GM19193 (cell line): Measurements from ENCODE around the gene BRAP.
A peak's percentile ranks its signal among the peaks of the same experiment; 100 is the strongest.

Source experiments
- POLR2A ChIP-seq: IDR thresholded peaks from 4 replicates; pipeline ENCODE4 v1.6.1; 2011; ENCODE audit not compliant: insufficient read depth, insufficient read length; ENCODE audit errors: extremely low read depth

BRAP gene

DNA sequence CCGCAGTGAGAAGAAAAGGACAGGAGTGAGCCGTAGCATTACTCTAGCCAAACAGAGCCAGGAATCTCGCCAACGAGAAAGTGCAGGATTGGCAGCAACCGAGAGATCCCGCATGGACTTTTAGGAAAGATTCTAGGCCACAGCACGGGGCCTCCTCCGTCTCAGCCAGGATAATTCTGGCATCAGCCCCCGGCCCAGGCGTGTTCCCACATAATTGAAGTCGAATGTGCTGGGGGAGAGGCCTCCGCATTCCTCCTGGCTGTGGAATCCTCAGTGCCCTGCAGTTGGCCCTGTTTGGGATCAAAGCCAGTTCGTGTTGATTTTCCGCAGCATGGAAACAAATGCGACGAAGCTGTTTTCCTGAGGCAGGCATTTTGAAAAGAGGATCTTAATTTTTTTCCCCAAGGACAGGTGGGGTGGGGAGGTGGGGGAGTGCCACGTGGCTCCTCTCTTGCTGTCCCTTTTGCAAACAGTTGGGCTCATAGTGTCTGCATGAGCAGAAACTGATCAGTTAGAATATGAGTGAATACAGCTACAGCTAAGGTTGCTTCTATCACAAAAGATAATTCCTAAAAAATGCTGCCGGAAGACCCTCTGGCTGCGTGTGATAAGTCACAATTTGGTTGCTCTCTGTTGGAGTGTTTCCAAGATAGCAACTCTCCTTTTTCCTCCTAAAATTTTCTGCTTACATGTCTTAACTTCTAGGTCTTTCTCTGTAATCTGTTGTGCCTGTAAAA is 49.4 kb downstream of the BRAP start:
- no peak for TF ChIP-seq POLR2A

DNA sequence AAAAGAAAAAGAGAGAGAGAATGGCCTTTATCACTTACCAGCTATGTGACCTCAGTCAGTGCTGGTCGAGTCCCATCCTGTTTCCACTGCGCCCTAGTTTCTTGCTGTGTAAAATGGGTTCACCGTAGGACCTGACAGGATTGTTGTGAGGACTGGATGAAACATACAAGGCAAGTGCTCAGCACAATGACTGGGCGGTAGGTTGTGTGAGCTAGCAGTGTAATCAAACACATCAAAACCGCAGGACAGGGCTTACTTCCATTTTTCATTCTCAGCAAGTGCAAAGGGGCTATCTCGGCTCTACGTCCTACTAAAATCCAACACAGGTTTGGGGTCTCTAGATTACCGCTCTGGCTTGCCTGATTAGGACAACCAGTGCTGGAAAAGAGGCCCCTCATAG is 50.2 kb downstream of the BRAP start:
- TF ChIP-seq POLR2A = no peak

DNA sequence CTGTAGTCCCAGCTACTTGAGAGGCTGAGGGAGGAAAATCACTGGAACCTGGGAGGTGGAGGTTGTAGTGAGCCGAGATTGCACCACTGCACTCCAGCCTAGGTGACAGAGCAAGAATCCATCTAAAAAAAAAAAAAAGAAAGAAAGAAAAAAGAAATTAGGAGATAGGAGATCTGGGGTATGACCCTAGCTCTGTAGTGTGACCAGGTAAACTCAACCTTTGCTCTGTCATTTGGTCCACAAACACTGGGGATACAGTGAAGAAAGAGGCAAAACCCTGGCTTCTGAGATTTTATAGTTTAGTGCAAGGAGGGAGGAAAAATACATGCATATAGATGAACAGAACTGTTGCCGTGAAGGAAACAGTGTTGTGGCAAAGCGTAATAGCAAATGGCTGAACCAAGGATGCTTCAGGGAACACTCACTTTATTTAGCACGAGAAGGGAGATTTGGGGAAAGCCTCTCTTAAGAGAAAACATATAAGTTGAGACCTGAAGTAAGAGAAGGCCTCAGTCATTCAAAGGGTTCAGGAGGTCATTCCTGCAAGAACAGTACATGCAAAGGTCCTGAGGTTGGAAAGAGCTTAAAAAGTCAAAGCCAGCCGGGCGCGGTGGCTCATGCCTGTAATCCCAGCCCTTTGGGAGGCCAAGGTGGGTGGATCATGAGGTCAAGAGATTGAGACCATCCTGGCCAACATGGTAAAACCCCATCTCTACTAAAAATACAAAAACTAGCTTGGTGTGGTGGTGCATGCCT is 57.1 kb downstream of the BRAP start:
- no peak for TF ChIP-seq POLR2A

DNA sequence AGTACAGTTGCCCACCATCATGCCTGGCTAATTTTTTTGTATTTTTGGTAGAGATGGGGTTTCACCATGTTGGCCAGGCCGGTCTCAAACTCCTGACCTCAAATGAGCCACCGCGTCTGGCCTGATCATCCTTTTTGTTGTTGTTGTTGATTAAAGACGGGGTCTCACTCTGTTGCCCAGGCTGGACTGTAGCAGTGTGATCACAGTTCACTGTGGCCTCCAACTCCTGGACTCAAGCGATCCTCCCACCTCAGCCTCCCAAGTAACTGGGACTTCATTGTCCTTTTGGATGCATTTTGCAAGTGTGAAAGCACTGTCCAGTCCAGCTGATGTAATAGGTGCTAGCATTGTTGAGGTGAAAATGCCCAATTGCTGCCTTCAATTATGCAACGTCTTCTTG is 59.5 kb downstream of the BRAP start:
- TF ChIP-seq POLR2A = no peak

DNA sequence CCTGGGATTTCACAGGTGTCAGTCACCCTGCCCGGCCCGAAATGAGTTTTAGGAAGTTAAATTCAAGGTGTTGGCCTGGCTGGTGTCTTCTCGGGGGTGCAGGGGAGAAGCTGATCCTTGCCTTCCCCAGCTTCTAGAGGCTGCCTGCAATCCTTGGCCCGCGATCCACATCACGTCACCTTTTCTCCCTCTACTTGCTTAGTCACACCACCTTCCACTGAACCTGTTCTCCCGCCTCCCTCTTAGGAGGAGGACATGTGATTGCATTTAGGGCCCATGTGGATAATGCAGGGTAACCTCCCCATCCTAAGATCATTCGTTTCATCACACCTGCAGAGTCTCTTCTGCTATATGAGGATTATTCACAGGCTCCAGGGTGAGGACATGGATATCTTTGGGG is 61.2 kb downstream of the BRAP start:
- no peak for TF ChIP-seq POLR2A

DNA sequence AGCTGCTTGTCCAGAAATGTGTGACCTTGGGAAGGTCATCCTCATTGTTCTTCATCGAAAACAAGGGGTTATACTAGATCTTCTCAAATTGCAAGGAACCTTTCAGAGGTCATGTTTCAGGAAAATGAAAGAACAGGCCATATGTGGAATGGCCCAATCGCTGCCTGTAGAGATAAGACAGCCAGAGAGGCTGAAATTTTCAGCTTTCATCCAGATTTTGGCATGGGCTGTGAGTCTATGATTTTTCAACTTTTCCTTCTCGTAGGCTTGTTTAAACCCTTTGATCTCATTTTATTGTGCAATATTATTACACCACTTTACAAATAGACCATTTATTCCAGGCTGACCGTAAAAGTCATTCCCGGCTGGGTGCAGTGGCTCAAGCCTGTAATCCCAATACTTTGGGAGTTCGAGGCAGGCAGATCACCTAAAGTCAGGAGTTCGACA is 69.6 kb downstream of the BRAP start:
- no peak for TF ChIP-seq POLR2A

DNA sequence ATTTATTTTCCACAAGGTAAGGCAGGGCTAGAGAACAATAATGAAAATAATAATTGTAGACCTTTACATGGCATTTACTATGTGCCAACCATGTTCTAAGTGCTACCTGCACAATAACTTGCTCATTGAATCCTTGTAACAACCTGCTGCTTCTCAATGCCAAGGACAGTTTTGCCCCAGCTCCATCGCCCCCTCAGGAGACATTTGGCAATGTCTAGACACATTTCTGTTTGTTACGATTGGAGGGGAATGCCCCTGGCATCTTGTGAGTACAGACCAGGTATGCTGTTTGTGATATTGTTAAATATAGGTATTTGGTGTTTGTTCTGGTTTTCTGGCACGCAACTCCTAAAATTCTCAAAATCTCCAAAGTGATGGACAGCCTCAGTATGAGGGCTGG is 78.5 kb downstream of the BRAP start:
- no peak for TF ChIP-seq POLR2A

DNA sequence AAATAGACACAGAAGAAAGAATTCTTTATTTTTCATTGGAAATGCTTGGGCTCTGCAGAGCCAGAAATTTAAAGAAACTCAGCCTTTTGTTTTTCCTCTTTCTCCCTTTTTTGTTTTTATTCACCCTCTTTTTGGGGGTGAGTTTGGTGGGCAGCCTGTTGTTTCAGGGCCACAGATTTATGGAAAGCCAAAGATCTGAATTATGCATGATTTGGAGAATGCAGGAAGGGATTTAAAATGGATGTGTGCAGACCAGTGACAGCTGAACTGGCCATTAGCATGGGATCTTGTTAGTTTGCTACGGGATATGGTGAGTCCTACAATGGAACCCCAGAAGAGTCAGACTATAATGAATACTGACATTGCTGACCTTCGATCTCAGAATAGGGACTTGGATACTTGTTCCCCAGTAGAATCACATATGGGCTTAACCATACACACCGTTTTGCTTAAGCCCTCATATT is 79.0 kb downstream of the BRAP start:
- TF ChIP-seq POLR2A = no peak

DNA sequence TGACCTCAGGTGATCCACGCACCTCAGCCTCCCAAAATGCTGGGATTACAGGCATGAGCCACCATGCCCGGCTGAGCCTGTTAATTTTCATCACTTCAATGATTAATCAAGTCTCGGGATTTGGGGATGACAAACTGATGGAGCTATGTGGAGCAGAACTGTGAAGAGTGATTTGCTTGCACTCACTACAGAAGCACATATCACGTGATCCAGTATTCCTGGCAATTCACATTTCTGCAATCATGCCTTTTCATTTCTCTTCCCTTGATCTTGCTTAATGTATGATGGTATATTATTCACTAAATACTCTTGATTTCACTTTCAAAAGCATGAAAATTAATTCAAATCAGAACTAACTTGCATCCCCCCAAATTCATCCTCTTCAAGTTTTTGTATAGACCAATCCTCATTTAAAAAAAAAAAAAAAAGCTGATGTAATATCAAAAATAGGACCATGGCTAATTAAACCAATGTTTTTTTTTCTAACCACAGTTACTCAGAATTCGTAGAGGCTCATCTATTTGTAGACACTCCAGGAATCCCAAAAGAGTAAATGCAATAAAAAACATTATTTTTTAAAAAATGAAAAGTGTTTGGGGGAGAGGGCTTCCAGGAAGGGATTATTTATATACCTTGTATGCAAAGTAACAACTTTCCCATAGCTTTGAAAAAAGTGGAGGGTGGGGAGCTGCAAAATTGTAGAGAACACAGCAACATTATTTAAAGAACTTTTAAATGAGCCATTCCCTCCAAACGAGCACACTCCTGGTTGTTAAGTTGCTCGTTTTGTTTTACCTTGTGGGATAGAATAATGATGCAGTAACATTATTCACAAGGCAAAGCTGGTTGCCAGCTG is 79.6 kb downstream of the BRAP start:
- TF ChIP-seq POLR2A = no peak

DNA sequence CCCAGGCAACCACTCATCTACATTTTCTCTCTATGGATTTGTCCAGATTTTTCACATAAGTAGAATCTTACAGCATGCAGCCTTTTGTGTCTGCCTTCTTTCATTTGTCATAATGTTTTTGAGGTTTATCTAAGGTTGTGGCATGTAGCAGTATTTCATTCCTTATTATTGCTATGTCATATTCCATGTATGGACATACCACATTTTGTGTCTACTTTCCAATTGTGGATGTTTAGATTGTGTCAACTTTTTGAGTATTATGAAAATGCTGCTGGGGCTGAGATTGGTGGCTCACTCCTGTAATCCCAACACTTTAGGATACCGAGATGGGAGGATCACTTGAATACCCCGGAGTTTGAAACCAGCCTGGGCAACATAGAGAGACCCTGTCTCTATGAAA is 83.4 kb downstream of the BRAP start:
- no peak for TF ChIP-seq POLR2A

DNA sequence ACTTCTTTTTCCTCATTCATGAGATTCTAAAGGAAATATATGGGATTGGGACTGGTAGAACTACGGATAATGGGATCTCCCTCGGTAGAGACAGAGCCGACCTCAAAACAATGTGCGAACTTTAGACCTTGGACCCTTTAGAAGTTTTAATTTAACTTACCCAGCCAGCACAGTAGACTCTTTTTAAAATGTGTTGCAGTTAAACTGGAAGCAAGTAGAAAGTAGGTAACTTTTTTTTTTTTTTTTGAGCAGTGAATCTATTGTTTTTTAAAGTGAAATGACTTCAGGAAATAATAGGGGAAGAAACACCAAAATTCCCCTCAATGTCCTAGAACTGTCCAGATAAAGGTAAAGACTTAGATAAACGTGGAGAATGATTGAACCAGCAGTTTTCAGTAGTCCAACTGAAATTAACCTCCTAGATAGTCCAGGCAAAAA is 85.5 kb downstream of the BRAP start:
- TF ChIP-seq POLR2A = no peak

DNA sequence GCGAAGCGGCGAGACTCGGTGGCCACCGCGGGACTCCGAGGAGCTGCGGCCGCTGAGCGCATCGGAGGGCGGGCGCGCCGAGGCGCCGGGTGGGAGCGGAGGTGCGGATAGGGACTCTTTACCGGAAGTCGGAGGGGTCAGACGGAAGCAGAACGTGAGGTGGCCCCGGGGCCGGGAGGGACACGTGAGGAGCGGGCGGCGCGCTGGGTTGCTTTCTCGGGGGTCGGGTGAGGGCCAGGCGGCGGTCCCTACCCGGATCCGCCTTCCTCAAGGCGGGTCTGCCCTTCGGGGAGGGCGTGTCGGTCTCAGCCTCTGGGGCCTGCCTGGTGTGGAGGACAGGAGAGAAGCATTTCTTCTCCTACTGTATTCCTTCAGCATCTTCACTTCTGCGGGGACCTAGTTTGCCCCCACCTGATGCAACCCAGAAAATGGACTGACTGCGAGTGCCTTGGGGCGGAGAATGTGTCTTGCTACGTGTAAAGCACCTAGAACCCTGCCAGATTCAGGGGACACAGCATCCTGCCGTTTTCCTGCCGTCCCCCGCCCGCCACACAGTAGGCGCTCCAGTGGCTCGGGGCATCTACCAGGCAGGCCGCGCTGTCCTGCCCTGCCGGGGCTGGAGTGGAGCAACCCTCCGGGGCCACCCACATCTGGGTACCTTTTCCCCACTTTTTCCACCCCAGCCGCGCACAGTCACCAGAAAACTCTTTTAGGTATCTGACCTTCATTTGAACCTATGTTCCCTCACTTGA is 86.1 kb downstream of the BRAP start:
- TF ChIP-seq POLR2A = peak; percentile 96

DNA sequence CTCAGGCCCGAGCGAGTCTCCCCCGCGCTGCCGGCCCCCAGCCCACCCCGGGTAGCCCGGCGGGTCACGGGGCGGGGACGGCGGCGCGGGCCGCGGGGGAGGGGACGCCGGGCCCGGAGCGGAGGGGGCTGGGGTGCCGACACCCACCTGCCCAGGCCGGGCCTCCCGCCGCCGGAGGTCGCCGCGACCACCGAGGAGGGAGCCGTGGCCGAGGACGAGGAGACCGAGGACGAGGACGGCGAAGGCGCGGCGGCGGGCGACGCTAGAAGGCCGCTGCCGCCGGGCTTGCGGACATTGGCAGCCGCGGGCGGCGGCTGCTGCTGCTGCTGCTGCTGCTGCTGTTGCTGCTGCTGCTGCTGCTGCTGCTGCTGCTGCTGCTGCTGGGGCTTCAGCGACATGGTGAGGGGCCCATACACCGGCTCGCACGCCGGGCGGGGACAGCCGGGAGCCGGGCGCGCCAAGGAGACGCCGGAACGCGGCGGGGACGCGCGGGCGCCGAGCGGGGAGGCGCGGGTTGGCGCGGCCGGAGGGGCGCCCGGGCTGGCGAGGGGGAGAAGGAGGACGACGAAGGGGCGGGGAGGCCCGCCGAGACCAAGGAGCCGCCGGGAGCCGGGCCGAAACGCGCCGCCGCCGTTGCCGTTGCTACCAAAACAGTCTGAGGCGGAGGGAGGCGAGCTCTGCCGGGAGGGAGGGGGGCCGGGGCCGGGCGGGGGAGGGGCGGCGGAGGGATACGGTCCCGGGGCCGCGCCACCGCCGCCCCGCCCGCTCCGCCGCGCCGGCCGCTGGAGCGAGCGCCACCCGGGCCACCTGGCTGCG is 86.9 kb downstream of the BRAP start, which contains the start of gene ATXN2:
TSS of gene ATXN2 (minus strand) at position 679 of the 816 bp plus-strand sequence. CDS start at position 398, 281 bp downstream.
- TF ChIP-seq POLR2A = no peak

DNA sequence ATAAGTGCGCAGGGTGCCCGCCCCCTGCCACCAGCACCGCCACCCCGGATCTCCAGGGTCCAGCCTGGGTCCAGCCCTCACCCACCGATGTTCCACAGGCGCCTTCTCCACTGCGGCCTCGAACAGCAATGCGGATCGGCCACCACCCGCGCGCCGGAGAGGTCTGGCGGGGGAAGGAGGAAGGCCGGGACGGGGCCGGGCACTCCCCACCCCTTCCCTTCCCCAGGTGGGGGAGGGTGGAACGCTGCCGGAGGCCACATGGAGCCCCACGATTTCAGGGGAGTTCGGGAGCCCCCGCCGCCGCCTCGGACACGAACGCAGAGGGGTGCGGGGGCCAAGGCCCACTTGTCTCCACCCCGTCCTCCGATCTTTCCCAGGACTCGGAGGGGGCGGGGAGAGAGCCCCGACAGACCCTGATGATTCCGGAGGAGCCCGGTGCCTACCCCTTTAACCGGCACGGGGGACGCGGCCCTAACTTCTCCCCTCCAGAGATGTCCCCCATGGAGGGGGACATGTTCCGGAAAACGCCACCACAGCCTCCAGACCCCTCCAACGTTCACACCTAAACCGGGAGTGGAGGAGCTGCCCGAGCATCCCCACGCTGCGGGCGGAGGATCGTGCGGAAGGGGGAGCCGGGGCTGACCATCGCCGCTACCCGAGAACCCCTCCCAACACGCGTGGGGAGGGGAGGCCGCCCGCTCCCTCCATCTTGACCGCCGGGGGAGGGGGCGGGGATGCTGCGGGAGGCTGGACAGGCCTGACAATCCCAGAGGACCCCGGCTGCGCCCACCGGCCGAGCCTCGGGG is 87.7 kb downstream of the BRAP start:
- no peak for TF ChIP-seq POLR2A
